Chondrocyte (in vitro differentiated cells): ENCODE data around the gene TRABD2B. TPM values are rescaled to one million over a fixed set of nuclear protein-coding genes. Genes with fewer than 3 reads are reported as not detected.

Experiments used
- DNase-seq: peaks from one replicate; pipeline ENCODE4 v3.0.0; 2021; ENCODE audit warnings: mixed read lengths, low spot score
- H3K27ac Mint-ChIP-seq: one replicate; pipeline ENCODE4 v1.8.0; 2021; ENCODE audit warnings: mild to moderate bottlenecking, moderate library complexity, mixed read lengths; ENCODE audit not compliant: unreplicated experiment
- H3K27me3 Mint-ChIP-seq: 2 replicates; pipeline ENCODE4 v1.8.0; 2021; ENCODE audit warnings: low read depth, mixed read lengths
- H3K36me3 Mint-ChIP-seq: 2 replicates; pipeline ENCODE4 v1.8.0; 2021; ENCODE audit warnings: low read depth, mixed read lengths
- H3K4me1 Mint-ChIP-seq: 2 replicates; pipeline ENCODE4 v1.8.0; 2021; ENCODE audit warnings: low read depth, mild to moderate bottlenecking, mixed read lengths
- H3K4me3 Mint-ChIP-seq: one replicate; pipeline ENCODE4 v1.8.0; 2021; ENCODE audit warnings: mild to moderate bottlenecking, moderate library complexity, mixed read lengths; ENCODE audit not compliant: unreplicated experiment
- H3K9me3 Mint-ChIP-seq: 2 replicates; pipeline ENCODE4 v1.8.0; 2021; ENCODE audit warnings: low read depth, mixed read lengths
- total RNA-seq: library from RNA; stranded (reverse); gene quantifications from 3 replicates; pipeline ENCODE4 v1.2.1, GENCODE V29; 2021
- TF ChIP-seq, protein P1 (sequence below): fragments of 200-600 bp; sonication (generic); IDR thresholded peaks from 2 replicates; pipeline ENCODE4 v1.5.0; 2021; ENCODE audit warnings: antibody characterized with exemption, mild to moderate bottlenecking, moderate library complexity

Gene TRABD2B
- total RNA-seq, 1 donor from 2014 or later = 0.90 TPM

DNA sequence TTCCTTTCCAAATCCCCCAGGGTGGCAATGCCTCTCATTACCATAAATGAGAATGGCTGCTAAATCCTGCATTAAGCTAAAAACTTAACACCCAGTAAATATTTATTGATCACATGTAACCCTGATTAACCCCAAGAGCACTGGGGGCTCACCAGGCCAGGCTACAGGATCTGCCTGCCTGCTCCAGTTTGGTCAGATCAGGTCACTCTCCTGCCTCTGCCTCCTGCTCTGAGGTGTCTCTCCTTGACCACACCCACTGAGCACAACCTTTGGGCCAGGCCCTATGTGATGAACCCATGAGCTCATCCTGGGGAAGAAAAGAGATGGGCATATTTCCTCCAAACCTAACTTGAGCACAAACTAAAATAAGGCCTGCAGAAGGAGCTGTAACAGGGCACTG, 93.5 kb downstream of the TRABD2B start:
- H3K27me3 Mint-ChIP-seq = peaks cover 16% of the 10 kb centered on the region
- H3K4me3 Mint-ChIP-seq = no peak overlapping the region
- no peak for DNase-seq
- TF ChIP-seq, protein P1, sequence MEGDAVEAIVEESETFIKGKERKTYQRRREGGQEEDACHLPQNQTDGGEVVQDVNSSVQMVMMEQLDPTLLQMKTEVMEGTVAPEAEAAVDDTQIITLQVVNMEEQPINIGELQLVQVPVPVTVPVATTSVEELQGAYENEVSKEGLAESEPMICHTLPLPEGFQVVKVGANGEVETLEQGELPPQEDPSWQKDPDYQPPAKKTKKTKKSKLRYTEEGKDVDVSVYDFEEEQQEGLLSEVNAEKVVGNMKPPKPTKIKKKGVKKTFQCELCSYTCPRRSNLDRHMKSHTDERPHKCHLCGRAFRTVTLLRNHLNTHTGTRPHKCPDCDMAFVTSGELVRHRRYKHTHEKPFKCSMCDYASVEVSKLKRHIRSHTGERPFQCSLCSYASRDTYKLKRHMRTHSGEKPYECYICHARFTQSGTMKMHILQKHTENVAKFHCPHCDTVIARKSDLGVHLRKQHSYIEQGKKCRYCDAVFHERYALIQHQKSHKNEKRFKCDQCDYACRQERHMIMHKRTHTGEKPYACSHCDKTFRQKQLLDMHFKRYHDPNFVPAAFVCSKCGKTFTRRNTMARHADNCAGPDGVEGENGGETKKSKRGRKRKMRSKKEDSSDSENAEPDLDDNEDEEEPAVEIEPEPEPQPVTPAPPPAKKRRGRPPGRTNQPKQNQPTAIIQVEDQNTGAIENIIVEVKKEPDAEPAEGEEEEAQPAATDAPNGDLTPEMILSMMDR = no peak
- no peaks in the 10 kb centered on the region for H3K36me3 Mint-ChIP-seq
- H3K9me3 Mint-ChIP-seq = no peaks in the 10 kb centered on the region
- H3K27ac Mint-ChIP-seq = no peak overlapping the region
- H3K4me1 Mint-ChIP-seq = peaks cover 18% of the 10 kb centered on the region

- Mint-ChIP-seq H3K27me3 (peaks cover 13% of the 10 kb centered on the region), H3K9me3 (no peaks in the 10 kb centered on the region), H3K36me3 (no peaks in the 10 kb centered on the region), H3K4me1 (peaks cover 7% of the 10 kb centered on the region), H3K4me3 (no peak overlapping the region), H3K27ac (no peak overlapping the region)
- TF ChIP-seq, protein P1 = no peak
- DNase-seq = no peak
Observed at GRCh38 chr1:47901001-47901575, 96.1 kb downstream of the TRABD2B start.

- Mint-ChIP-seq H3K4me1 (peaks cover 9% of the 10 kb centered on the region), H3K36me3 (no peaks in the 10 kb centered on the region), H3K27me3 (peaks cover 7% of the 10 kb centered on the region), H3K27ac (no peak overlapping the region), H3K9me3 (no peaks in the 10 kb centered on the region), H3K4me3 (no peak overlapping the region)
- DNase-seq = no peak
- TF ChIP-seq, protein P1 = no peak
Observed at GRCh38 chr1:47898133-47898845, 98.9 kb downstream of the TRABD2B start.

DNA sequence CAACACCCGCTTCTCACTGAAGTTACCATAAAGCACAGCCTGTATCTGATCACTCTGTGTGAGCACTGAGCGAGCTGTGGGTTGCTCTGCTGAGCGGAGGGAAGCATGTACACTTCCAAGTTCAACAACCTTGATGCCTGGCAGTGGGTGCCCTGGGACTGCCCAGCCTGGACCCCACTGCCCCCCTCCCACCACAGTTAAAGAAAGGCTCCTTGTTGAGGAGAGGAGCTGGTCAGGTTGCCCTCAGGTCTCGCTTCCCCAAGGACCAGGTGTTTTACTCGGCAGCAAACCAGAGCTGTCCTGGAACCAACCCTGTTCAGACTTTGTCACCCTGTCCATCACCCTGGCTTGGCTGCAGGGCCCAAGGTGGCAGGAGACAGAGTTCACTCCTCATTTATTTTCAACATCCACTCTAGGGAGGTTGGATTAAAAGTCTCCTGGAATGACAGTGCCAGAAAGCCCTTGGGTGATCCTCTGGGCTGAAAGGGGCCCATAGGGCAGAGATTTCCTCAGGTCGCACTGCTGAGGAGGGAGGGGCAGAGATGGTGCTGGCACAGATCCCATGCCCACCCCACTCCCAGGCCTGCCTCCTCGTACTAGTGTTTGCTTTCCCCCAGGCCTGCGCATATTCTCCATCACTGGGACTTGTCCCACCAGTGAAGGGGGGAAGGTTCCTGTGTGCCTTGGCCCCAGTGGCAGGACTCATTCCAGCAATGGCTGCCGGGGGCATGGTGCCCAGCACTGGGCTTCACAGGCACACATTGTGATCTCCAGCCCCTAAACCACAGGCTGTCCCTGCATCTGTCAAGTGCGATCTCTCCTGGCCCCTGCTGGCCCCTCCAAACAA, 101.7 kb downstream of the TRABD2B start:
- H3K9me3 Mint-ChIP-seq = no peaks in the 10 kb centered on the region

More for the DNA sequence above, 101.7 kb downstream of the TRABD2B start:
- Mint-ChIP-seq H3K27ac (no peak overlapping the region), H3K36me3 (no peaks in the 10 kb centered on the region), H3K4me1 (peaks cover 9% of the 10 kb centered on the region), H3K27me3 (no peaks in the 10 kb centered on the region), H3K4me3 (no peak overlapping the region)
- no peak for DNase-seq
- TF ChIP-seq, protein P1 = no peak
